Mammary epithelial cell (primary cell): ENCODE data around the gene RTTN.

Source experiments
- CTCF ChIP-seq, 2 donors: IDR thresholded peaks in 1 of 2; conservative IDR thresholded peaks in 1 of 2; 2 replicates each; pipeline ENCODE4 v1.5.1; 2011 to 2012; ENCODE audit warnings: inconsistent platforms in 2 of 2, low read length in 2 of 2, mild to moderate bottlenecking in 2 of 2, control low read depth in 1 of 2, low read depth in 1 of 2; ENCODE audit not compliant: insufficient read depth in 1 of 2; ENCODE audit errors: extremely low read depth in 1 of 2
- EZH2 ChIP-seq: IDR thresholded peaks from 2 replicates; pipeline ENCODE4 v1.6.1; 2012; ENCODE audit warnings: low read length, inconsistent platforms, borderline replicate concordance

GRCh38 chr18:70019136-70019535 is 186.4 kb downstream of the RTTN start:
- TF ChIP-seq CTCF (conservative IDR thresholded peaks at IDR 0.05 in 1 of 2, IDR thresholded peaks at IDR 0.05 in 1 of 2; ENCODE audit: extremely low read depth in 1 of 2, insufficient read depth in 1 of 2, low read depth in 1 of 2, low read length in 2 of 2) (no peak), EZH2 (no peak)
